CD4-positive, alpha-beta T cell (primary cell): ENCODE results near the gene GPR149. TPM values are rescaled to one million over a fixed set of nuclear protein-coding genes. Genes with fewer than 3 reads are reported as not detected.

Source experiments
- ATAC-seq: fragments of 200-7000 bp; cut with Tn5 transposase; one replicate; pipeline ENCODE4 v1.10.0; 2022; ENCODE audit warnings: mild to moderate bottlenecking; ENCODE audit not compliant: poor library complexity
- CTCF ChIA-PET: fragments of 350-600 bp; sonication (Branson Sonifier 250); formaldehyde crosslinking; loops from one replicate; lab custom pipeline; 2021; ENCODE audit warnings: antibody characterized with exemption, inconsistent platforms; lab: Charles Lee
- POLR2A ChIA-PET: fragments of 350-600 bp; sonication (Branson Sonifier 250); formaldehyde crosslinking; loops from one replicate; lab custom pipeline; 2021; ENCODE audit warnings: antibody characterized with exemption, inconsistent platforms; lab: Charles Lee
- DNase-seq, 14 experiments: peaks; one replicate each; pipeline ENCODE4 v3.0.0-alpha.2; 2013 to 2020; ENCODE audit warnings: mixed read lengths in 2 of 14
- H3K27ac ChIP-seq, 2 donors: one replicate each; pipeline versions ENCODE4 v1.5.1 to v1.7.0; 2013; ENCODE audit warnings: low read length in 2 of 2, low read depth in 1 of 2, mild to moderate bottlenecking in 1 of 2
- H3K27me3 ChIP-seq, 2 experiments: 1 replicate in 1 of 2; 2 replicates in 1 of 2; pipeline versions ENCODE4 v1.6.1 to v1.7.0; 2013; ENCODE audit warnings: low read length in 2 of 2, control low read depth in 1 of 2, mild to moderate bottlenecking in 1 of 2, moderate library complexity in 1 of 2; ENCODE audit not compliant: insufficient read depth in 2 of 2, control insufficient read depth in 1 of 2
- H3K36me3 ChIP-seq: one replicate; pipeline ENCODE4 v1.6.1; 2013; ENCODE audit warnings: low read length, control low read depth; ENCODE audit not compliant: insufficient read depth
- H3K4me1 ChIP-seq: one replicate; pipeline ENCODE4 v1.6.1; 2013; ENCODE audit warnings: low read length, control low read depth; ENCODE audit not compliant: insufficient read depth
- H3K4me3 ChIP-seq: one replicate; pipeline ENCODE4 v1.5.1; 2013; ENCODE audit warnings: mild to moderate bottlenecking, low read length, moderate library complexity
- H3K9me3 ChIP-seq, 2 experiments: 1 replicate in 1 of 2; 2 replicates in 1 of 2; pipeline versions ENCODE4 v1.6.1 to v1.7.0; 2013; ENCODE audit warnings: low read length in 2 of 2, mild to moderate bottlenecking in 2 of 2, control low read depth in 1 of 2, moderate library complexity in 1 of 2; ENCODE audit not compliant: control insufficient read depth in 1 of 2, insufficient read depth in 1 of 2
- H3K27ac Mint-ChIP-seq: one replicate; pipeline ENCODE4 v1.8.0; 2020; ENCODE audit warnings: mixed read lengths
- H3K27me3 Mint-ChIP-seq: one replicate; pipeline ENCODE4 v1.8.0; 2021; ENCODE audit warnings: mixed read lengths
- H3K36me3 Mint-ChIP-seq: one replicate; pipeline ENCODE4 v1.8.0; 2021; ENCODE audit warnings: low read depth, mixed read lengths
- H3K4me1 Mint-ChIP-seq: one replicate; pipeline ENCODE4 v1.8.0; 2021; ENCODE audit warnings: low read depth, mixed read lengths
- H3K4me3 Mint-ChIP-seq: one replicate; pipeline ENCODE4 v1.8.0; 2020; ENCODE audit warnings: mild to moderate bottlenecking, mixed read lengths
- H3K9me3 Mint-ChIP-seq: one replicate; pipeline ENCODE4 v1.8.0; 2020; ENCODE audit warnings: mixed read lengths
- intact Hi-C, 2 experiments: fragments of 100-400 bp; cut with DNase I in 1 of 2; cut with micrococcal nuclease in 1 of 2; formaldehyde crosslinking; loops; one replicate each; pipeline versions ENCODE4 v1.15.1 to v1.9.0; 2023 to 2025; cut with DNase I, micrococcal nuclease
- total RNA-seq, 174 experiments: library from RNA in 2 of 174; stranded (reverse) in 2 of 174; gene quantifications; one replicate each; pipeline ENCODE4 v1.2.3 and lab custom pipeline; 2021 to 2026
- TF ChIP-seq, protein P1 (sequence below): fragments of 200-600 bp; IDR thresholded peaks from one replicate; pipeline ENCODE4 v1.8.0; 2022; ENCODE audit warnings: antibody characterized with exemption, mild to moderate bottlenecking

Gene GPR149
- total RNA-seq, 2 experiments from 2014 or later = not detected

DNA sequence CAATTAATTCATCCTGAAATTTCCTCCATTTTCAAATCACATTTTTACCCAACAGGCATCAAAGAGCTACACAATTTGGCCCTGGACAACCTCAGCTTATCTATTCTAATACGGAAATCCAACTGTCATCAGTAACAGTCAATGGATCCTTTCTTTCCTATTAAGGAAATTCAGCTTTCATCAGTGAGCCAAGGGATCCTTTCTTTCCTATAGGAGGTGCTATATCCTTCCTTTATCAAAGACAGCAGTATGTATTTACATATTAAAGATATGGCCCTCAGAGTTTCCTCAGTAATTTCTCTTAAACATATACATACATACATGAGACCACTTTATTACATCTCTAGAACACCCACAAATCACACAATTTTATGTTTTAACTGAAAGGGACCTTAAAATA lies 115.8 kb downstream of the GPR149 start:
- intact Hi-C loops = loop anchor here in 1 of 2 experiments (5.0 kb wide), 1 partner anchor 42 kb away; no protein-coding TSS in a partner anchor
- Histone ChIP-seq H3K36me3 (peaks cover 42% of the 10 kb centered on the region), H3K4me3 (no peak overlapping the region), H3K27ac (no peak overlapping the region), H3K4me1 (peaks cover 3% of the 10 kb centered on the region), H3K27me3 (no peaks in the 10 kb centered on the region), H3K9me3 (no peaks in the 10 kb centered on the region)
- Mint-ChIP-seq H3K9me3 (no peaks in the 10 kb centered on the region), H3K27ac (no peak overlapping the region), H3K4me1 (peaks cover 17% of the 10 kb centered on the region), H3K4me3 (no peak overlapping the region), H3K27me3 (no peaks in the 10 kb centered on the region), H3K36me3 (peaks cover 83% of the 10 kb centered on the region)
- POLR2A ChIA-PET = interaction anchor here (2.0 kb wide), 1 partner anchor 10 kb away, joined by 6 read pairs; the partner anchor contains the start of gene DHX36
- TF ChIP-seq, protein P1, sequence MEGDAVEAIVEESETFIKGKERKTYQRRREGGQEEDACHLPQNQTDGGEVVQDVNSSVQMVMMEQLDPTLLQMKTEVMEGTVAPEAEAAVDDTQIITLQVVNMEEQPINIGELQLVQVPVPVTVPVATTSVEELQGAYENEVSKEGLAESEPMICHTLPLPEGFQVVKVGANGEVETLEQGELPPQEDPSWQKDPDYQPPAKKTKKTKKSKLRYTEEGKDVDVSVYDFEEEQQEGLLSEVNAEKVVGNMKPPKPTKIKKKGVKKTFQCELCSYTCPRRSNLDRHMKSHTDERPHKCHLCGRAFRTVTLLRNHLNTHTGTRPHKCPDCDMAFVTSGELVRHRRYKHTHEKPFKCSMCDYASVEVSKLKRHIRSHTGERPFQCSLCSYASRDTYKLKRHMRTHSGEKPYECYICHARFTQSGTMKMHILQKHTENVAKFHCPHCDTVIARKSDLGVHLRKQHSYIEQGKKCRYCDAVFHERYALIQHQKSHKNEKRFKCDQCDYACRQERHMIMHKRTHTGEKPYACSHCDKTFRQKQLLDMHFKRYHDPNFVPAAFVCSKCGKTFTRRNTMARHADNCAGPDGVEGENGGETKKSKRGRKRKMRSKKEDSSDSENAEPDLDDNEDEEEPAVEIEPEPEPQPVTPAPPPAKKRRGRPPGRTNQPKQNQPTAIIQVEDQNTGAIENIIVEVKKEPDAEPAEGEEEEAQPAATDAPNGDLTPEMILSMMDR = no peak
- CTCF ChIA-PET = no interaction called here
- no peak for ATAC-seq
- no peak for DNase-seq

DNA sequence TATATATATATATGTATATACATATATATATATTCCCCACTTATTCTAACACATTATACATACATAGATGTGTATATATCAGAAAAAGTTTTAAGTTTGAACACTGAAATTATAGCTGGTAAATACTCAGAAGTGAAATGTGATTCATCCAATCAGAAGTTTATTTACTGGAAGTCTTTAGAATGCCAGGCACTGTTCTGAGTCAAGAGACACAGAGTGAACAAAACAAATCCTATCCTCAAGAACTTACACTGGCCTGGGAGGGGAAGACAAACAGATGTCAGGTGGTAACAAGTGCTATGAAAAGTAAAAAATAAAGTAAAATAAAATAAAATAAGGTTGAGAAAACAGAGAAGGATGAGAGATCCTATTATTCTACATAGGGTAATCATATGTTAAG lies 119.2 kb downstream of the GPR149 start:
- ATAC-seq (no peak), DNase-seq (no peak)
- peaks cover 90% of the 10 kb centered on the region for H3K36me3 Mint-ChIP-seq
- intact Hi-C loops = loop anchor here in 1 of 2 experiments (5.0 kb wide), 1 partner anchor 39 kb away; no protein-coding TSS in a partner anchor
- Histone ChIP-seq H3K27ac (no peak overlapping the region), H3K27me3 (no peaks in the 10 kb centered on the region), H3K4me3 (no peak overlapping the region), H3K9me3 (no peaks in the 10 kb centered on the region), H3K36me3 (peaks cover 65% of the 10 kb centered on the region), H3K4me1 (no peaks in the 10 kb centered on the region)
- TF ChIP-seq, protein P1 = no peak
- no peak overlapping the region for H3K4me3 Mint-ChIP-seq
- H3K9me3 Mint-ChIP-seq = no peaks in the 10 kb centered on the region
- no peaks in the 10 kb centered on the region for H3K27me3 Mint-ChIP-seq
- ChIA-PET POLR2A (no interaction called here), CTCF (no interaction called here)
- no peak overlapping the region for H3K27ac Mint-ChIP-seq
- H3K4me1 Mint-ChIP-seq = peaks cover 29% of the 10 kb centered on the region

DNA sequence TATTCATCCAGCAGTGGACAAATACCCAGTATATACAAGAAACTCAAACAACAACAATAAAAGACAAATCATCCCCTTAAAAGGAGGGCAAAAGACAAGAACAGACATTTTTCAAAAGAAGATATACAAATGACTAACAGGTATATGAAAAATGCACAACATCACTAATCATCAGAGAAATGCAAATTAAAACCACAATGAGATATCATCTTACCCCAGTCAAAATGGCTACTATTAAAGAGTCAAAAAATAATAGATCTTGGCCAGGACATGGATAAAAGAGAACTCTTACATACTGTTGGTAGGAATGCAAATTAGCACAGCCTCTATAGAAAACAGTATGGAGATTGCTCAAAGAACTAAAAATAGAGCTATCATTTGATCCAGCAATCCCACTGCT lies 122.6 kb downstream of the GPR149 start:
- ChIA-PET CTCF (no interaction called here), POLR2A (no interaction called here)
- H3K36me3 Mint-ChIP-seq = peaks cover 89% of the 10 kb centered on the region
- H3K4me3 Mint-ChIP-seq = no peak overlapping the region
- H3K9me3 ChIP-seq = no peaks in the 10 kb centered on the region
- intact Hi-C loops = no loop called here
- peaks cover 75% of the 10 kb centered on the region for H3K36me3 ChIP-seq
- DNase-seq (no peak), ATAC-seq (no peak)
- no peaks in the 10 kb centered on the region for H3K27me3 Mint-ChIP-seq
- no peaks in the 10 kb centered on the region for H3K27me3 ChIP-seq
- H3K4me1 ChIP-seq = no peaks in the 10 kb centered on the region
- no peaks in the 10 kb centered on the region for H3K9me3 Mint-ChIP-seq
- TF ChIP-seq, protein P1 = no peak
- H3K27ac ChIP-seq = no peak overlapping the region
- H3K4me3 ChIP-seq = no peak overlapping the region
- peaks cover 12% of the 10 kb centered on the region for H3K4me1 Mint-ChIP-seq
- H3K27ac Mint-ChIP-seq = peak overlapping the region; percentile 6
